Small intestine (tissue), 16 donors: Measurements from ENCODE around the gene PHTF1. TPM values are rescaled to one million over a fixed set of nuclear protein-coding genes. Genes with fewer than 3 reads are reported as not detected.

Source experiments
- DNase-seq, 2 donors: peaks; one replicate each; pipeline versions ENCODE4 v3.0.0 to v3.0.0-alpha.2; 2013
- FAIRE-seq: peaks from 2 replicates; lab custom pipeline; 2012; peaks lifted over from hg19 to GRCh38; lab: Jason Lieb, UNC
- H3K27ac ChIP-seq, 3 donors: one replicate each; pipeline ENCODE4 v1.5.1; 2013; ENCODE audit warnings: low read length in 2 of 3, mild to moderate bottlenecking in 2 of 3, control low read depth in 1 of 3, inconsistent platforms in 1 of 3, low read depth in 1 of 3, moderate library complexity in 1 of 3
- H3K27me3 ChIP-seq, 3 donors: one replicate each; pipeline ENCODE4 v1.6.1; 2013; ENCODE audit warnings: low read length in 3 of 3, inconsistent platforms in 1 of 3; ENCODE audit not compliant: control insufficient read depth in 3 of 3, insufficient read depth in 3 of 3
- H3K36me3 ChIP-seq, 3 donors: one replicate each; pipeline ENCODE4 v1.6.1; 2013; ENCODE audit warnings: low read length in 3 of 3, inconsistent platforms in 1 of 3, low read depth in 1 of 3, mild to moderate bottlenecking in 1 of 3, moderate library complexity in 1 of 3; ENCODE audit not compliant: control insufficient read depth in 3 of 3, insufficient read depth in 2 of 3
- H3K4me1 ChIP-seq, 3 donors: one replicate each; pipeline ENCODE4 v1.6.1; 2013; ENCODE audit warnings: low read length in 2 of 3, inconsistent platforms in 1 of 3, low read depth in 1 of 3, mild to moderate bottlenecking in 1 of 3, moderate library complexity in 1 of 3; ENCODE audit not compliant: control insufficient read depth in 3 of 3, insufficient read depth in 2 of 3
- H3K4me3 ChIP-seq, 3 donors: one replicate each; pipeline ENCODE4 v1.5.1; 2013; ENCODE audit warnings: low read length in 3 of 3, control low read depth in 1 of 3, inconsistent platforms in 1 of 3, low read depth in 1 of 3, mild to moderate bottlenecking in 1 of 3, moderate library complexity in 1 of 3
- H3K9me3 ChIP-seq, 2 donors: one replicate each; pipeline ENCODE4 v1.6.1; 2013; ENCODE audit warnings: low read depth in 1 of 2, low read length in 1 of 2; ENCODE audit not compliant: control insufficient read depth in 2 of 2, insufficient read depth in 1 of 2
- WGBS, 3 donors: extraction: QIAGEN DNeasy Blood & Tissue Kit; methylation state at CpG; one replicate each; pipeline ENCODE4 v1.1.7; 2013; 5-methylcytosine and 5-hydroxymethylcytosine counted together
- long read RNA-seq, 10 donors: transcript quantifications; one replicate each; lab custom pipeline, GENCODE V29; 2026
- polyA plus RNA-seq, 4 donors: library from polyadenylated mRNA; stranded (reverse) in 3 of 4; unstranded in 1 of 4; fragments of 200-250 nt in 3 of 4; fragments of 120-200 nt in 1 of 4; gene quantifications; one replicate each; pipeline versions ENCODE4 v1.2.1 to v1.2.3, GENCODE V29; 2013
- donor health status: healthy with polysubstance abuse.
- donor health status: control.
- donor health status: control.
- donor health status: Bipolar disorder and iron deficiency.
- donor health status: healthy.

The PHTF1 gene
- 1 to 10 TPM in 3 of 4 donors, under 1 TPM in 1; 0.67 to 6.7 (median 3.9) TPM for polyA plus RNA-seq
- long read RNA-seq, donor 1, result 0 reads
- long read RNA-seq, donor 2, result 0 reads
- long read RNA-seq, donor 3, partial matches to known transcripts, result 0 of 2 reads
- long read RNA-seq, donor 3, other reads (novel, unspliced or antisense), result 0 of 2 reads
- long read RNA-seq, donor 4, result 0 reads
- long read RNA-seq, donor 5, partial matches to known transcripts, result 0 of 1 reads
- long read RNA-seq, donor 5, other reads (novel, unspliced or antisense), result 0 of 1 reads
- long read RNA-seq, donor 6, partial matches to known transcripts, result 6 of 7 reads
- long read RNA-seq, donor 6, other reads (novel, unspliced or antisense), result 0 of 7 reads
- long read RNA-seq, donor 7, result 0 reads
- long read RNA-seq, donor 8, result 0 reads
- long read RNA-seq, donor 9, result 0 reads
- long read RNA-seq, donor 10, result 0 reads

- 0 to 2% (median 1%) methylated on average over 35 to 47 of the region's 47 CpGs for WGBS, 3 donors
- Histone ChIP-seq H3K4me3 (peak within 1 kb of the TSS; percentile 89 to 96 (median 92)), H3K9me3 (no peaks in the 10 kb centered on the region), H3K4me1 (peaks cover 0 to 2% (median 2%) of the 10 kb centered on the region in 3 donors), H3K36me3 (no peaks in the 10 kb centered on the region), H3K27ac (peak within 1 kb of the TSS; percentile 82 to 99 (median 92)), H3K27me3 (no peaks in the 10 kb centered on the region)
- FAIRE-seq (no peak), DNase-seq (peak; percentile 55 to 80)
Measured at GRCh38 chr1:113759333-113760101, at the start of gene PHTF1. PHTF1 (minus strand) TSS chr1:113759486; CDS start chr1:113758703, 783 bp downstream.

GRCh38 chr1:113808450-113809195 is 49.3 kb upstream of the PHTF1 start:
- H3K27ac ChIP-seq, result peak overlapping the region in 1 of 3 donors; percentile 5
- FAIRE-seq (no peak), DNase-seq (peak; percentile 23 to 37)
- 92 to 93% (median 92%) methylated on average over 4 of the region's 4 CpGs for WGBS, 3 donors
- H3K27me3 ChIP-seq, result no peaks in the 10 kb centered on the region
- peaks cover 0 to 10% (median 2%) of the 10 kb centered on the region in 3 donors for H3K36me3 ChIP-seq
- H3K4me3 ChIP-seq, result no peak overlapping the region
- H3K9me3 ChIP-seq, result no peaks in the 10 kb centered on the region
- peaks cover 5 to 17% (median 7%) of the 10 kb centered on the region in 3 donors for H3K4me1 ChIP-seq

- FAIRE-seq (no peak), DNase-seq (no peak)
- Histone ChIP-seq H3K36me3 (peaks cover 0 to 10% (median 2%) of the 10 kb centered on the region in 3 donors), H3K4me3 (no peak overlapping the region), H3K4me1 (peaks cover 5 to 13% (median 7%) of the 10 kb centered on the region in 3 donors), H3K27ac (no peak overlapping the region), H3K9me3 (no peaks in the 10 kb centered on the region), H3K27me3 (no peaks in the 10 kb centered on the region)
- WGBS, 3 donors, result 89 to 91% (median 90%) methylated on average over 4 of the region's 4 CpGs
Measured at GRCh38 chr1:113805639-113806038, 46.4 kb upstream of the PHTF1 start.

- 96% methylated on average over 6 of the region's 6 CpGs for WGBS, 3 donors
- Histone ChIP-seq H3K4me3 (no peak overlapping the region), H3K9me3 (no peaks in the 10 kb centered on the region), H3K27ac (peak overlapping the region in 1 of 3 donors; percentile 39), H3K27me3 (no peaks in the 10 kb centered on the region), H3K36me3 (peaks cover 0 to 10% (median 2%) of the 10 kb centered on the region in 3 donors), H3K4me1 (peaks cover 5 to 13% (median 6%) of the 10 kb centered on the region in 3 donors)
- FAIRE-seq (no peak), DNase-seq (no peak)
Measured at GRCh38 chr1:113805256-113805531, 45.9 kb upstream of the PHTF1 start.

GRCh38 chr1:113804421-113805255 is 45.4 kb upstream of the PHTF1 start:
- no peak for FAIRE-seq
- Histone ChIP-seq H3K4me1 (peaks cover 3 to 13% (median 5%) of the 10 kb centered on the region in 3 donors), H3K9me3 (no peaks in the 10 kb centered on the region), H3K27me3 (no peaks in the 10 kb centered on the region), H3K27ac (peak overlapping the region in 1 of 3 donors; percentile 39), H3K4me3 (no peak overlapping the region), H3K36me3 (peaks cover 0 to 10% (median 2%) of the 10 kb centered on the region in 3 donors)
- peak; percentile 66 to 68 for DNase-seq
- 65 to 67% (median 65%) methylated on average over 8 of the region's 8 CpGs for WGBS, 3 donors

GRCh38 chr1:113802367-113803007 is 43.2 kb upstream of the PHTF1 start:
- Histone ChIP-seq H3K27ac (no peak overlapping the region), H3K27me3 (no peaks in the 10 kb centered on the region), H3K4me3 (peak overlapping the region in 1 of 3 donors; percentile 14), H3K4me1 (peaks cover 2 to 8% (median 3%) of the 10 kb centered on the region in 3 donors), H3K36me3 (peaks cover 0 to 10% (median under 1%) of the 10 kb centered on the region in 3 donors), H3K9me3 (no peaks in the 10 kb centered on the region)
- FAIRE-seq, result no peak
- DNase-seq, result no peak
- 83 to 94% (median 93%) methylated on average over 3 of the region's 3 CpGs for WGBS, 3 donors

GRCh38 chr1:113800487-113800886 is 41.2 kb upstream of the PHTF1 start:
- no peak for FAIRE-seq
- Histone ChIP-seq H3K27ac (no peak overlapping the region), H3K9me3 (no peaks in the 10 kb centered on the region), H3K4me1 (peaks cover 2 to 8% (median 3%) of the 10 kb centered on the region in 3 donors), H3K36me3 (peaks cover 2 to 6% (median 5%) of the 10 kb centered on the region in 3 donors), H3K27me3 (no peaks in the 10 kb centered on the region), H3K4me3 (no peak overlapping the region)
- DNase-seq, result no peak
- WGBS, 3 donors, result 73 to 88% (median 78%) methylated on average over 3 of the region's 3 CpGs
